CD4-positive, alpha-beta T cell treated with Interleukin-17A for 1 hour (primary cell): Measurements from ENCODE around the gene KCTD13.
"Not testable (repeated sequence)": the region's sequence is repeated elsewhere in the genome, so short reads cannot be mapped to it uniquely, and the experiment has no call there.

Experiments used
- DNase-seq: peaks from one replicate; pipeline ENCODE4 v3.0.0-alpha.2; 2020

Gene KCTD13

GRCh38 chr16:29943846-29944799 is 18.1 kb upstream of the KCTD13 start:
- no peak for DNase-seq

DNA sequence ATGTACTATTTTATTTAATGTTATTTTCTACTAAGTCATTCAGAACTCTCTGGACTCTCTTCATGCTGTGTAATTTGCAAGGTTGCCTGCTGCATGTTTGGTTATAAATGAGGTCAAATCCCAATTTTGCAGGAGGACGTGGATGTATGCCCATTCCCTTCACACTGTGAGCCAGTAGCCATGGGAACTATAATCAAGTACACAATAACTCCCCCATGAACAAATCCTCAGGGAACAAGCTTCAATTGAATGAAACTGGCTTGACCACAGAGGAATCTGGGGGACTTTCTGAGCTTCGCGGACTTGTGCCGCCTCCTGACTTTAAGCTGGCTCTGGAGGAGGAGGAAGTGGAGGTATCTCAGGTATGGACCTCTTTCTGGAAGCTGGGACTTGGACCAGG is 14.6 kb upstream of the KCTD13 start:
- DNase-seq = no peak

- not testable (repeated sequence) for DNase-seq
These were observed 5.7 kb upstream of the KCTD13 start for GRCh38 chr16:29931750-29932149.

DNA sequence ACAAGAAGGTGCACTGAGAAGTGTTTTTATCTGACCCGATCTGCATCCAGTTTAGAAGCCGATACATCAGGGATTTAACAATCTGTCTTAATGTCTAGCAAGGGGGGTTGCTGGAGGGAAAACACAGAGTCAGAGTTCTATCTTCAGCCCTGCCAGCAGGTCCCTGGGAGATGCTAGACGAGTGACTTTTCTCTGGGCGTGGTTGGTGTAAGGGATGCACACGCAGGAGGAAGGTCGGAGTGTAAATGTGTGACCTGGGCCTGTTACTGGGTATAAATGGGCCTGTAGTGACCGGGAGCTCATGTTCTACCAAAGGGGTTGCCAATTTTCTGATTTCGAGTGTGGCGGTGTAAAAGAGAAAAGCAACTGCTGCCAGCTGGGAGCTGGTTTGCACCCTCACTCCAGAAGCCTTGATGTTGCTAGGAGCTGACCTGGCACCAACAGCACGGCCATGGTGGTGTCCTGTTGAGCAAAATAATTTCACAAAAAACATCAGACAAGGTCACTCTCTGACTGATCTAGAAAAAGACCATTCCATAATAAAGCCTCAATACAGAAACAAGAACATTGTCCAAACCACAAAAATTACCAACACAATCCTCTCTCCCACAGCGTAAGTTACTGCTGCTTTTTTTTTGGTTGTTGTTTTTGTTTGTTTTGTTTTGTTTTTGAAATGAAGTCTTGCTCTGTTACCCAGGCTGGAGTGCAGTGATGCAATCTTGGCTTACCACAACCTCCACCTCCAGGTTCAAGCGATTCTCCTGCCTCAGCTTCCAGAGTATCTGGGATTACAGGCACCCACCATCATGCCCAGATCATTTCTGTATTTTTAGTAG is 1.3 kb upstream of the KCTD13 start:
- no peak for DNase-seq

DNA sequence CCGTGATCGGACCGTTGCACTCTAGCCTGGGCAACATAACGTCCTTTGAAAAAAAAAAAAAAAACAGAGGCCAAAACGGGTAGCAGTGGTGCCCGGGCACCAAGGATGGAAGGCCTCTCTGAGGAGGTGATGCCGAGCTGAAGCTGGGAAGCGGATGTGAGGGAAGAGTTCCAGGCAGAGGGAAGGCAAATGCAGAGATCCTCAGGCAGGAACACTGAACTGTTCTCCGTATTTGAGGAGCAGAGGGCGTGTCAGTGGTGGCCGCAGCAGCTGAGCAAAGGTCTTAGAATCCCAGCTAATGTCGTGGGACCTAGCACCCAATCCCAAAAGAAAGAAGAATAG is 656 bp upstream of the KCTD13 start:
- DNase-seq = no peak

DNA sequence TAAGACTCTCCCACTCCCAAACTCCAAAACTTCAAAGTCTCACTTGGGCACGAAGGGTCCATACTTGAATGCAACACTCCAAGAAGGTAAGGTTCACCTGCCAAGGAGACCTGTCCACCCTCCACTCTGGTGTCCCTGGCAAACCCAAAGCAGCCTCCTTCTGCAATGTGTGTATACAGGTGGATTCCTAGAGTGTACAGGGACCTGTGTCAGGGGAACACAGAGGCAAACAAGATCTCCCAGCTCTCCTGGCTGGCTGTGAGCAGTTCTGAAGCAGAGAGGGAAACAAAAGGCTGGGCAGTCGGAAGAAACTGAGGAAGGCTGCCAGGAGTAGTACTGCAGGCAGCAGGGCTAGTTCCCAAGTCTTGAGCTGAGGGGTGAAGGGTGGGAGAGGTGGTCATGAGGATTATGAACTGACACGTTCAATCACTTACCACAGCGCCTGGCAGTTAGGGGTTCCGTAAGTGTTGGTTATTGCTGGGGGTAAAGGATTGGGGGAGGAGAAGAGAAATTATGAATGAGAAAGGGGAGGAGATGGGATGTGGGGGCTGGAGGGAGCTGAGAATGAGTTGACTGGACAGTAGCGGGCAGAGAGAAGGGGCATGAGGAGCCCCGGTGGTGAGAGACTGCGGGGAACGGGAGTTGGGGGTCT is 795 bp downstream of the KCTD13 start:
- DNase-seq = no peak

GRCh38 chr16:29922986-29923501 is 3.0 kb downstream of the KCTD13 start:
- no peak for DNase-seq

- no peak for DNase-seq
These were observed 3.7 kb downstream of the KCTD13 start for GRCh38 chr16:29922326-29922725.

DNA sequence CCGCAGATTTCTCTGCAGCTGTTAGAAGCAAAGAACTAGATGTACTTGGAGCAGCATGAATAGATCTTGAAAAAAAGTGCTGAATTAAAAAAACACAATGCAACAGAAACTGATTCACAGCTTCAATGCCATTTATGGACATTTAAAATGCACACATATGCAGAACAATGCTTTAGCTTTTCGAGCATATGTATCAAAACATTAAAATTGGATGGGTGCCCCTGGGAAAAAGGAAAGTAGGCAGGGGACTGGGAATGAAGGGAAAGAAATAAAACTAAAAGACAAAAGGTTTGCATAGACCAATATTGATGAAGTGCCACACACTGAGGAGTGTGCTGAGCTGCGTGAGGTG is 5.0 kb downstream of the KCTD13 start:
- no peak for DNase-seq

DNA sequence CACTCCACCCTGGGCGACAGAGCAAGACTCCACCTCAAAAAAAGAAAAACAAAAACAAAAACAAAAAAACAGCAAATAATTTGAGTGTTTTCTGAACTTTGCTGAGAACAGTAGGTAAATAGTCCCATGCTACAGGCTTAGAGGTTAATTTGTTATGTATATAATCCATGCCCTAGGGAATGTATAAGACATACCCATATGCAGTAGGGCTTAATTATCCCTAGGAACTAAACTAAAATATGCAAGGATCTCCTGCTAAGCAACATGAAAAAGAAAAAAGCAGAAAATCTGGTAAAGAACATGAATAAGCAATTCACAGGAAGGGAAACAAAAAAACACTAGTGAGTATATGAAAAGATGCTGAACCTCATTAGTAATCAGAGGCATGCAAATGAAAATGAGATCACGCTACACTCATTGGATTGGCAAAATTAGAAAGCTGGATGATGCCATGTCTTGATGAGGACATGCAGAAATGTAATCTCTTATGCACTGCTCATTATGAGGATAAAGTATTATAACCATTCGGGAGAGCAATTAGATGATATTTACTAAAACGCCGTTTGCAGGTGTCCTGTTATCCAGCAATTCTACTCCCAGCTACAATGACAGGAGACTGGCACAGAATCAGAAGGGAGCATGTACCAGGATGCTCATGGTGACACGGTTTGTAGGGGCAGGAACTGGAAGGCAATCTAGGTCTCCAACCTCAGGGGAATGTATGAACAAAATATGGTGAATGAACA is 5.6 kb downstream of the KCTD13 start:
- DNase-seq = no peak

DNA sequence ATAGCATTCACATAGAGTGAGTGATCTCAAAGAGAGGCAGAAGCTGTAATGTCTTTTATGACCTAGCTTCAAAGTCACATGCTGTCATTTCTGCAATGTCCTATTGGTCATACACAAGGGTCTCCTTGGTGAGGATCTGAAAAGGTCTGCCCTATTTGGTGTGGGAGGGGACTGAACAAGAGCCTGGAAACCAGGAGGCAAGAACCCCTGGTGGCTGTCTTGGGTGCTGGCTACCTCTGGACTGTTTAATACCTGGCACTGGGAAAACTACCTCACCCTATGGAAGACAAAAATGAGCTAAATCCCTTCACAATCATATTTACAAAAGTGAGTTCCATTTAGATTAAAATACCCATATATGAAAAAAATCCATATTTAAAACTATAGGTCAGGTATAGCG is 9.0 kb downstream of the KCTD13 start:
- DNase-seq = no peak

DNA sequence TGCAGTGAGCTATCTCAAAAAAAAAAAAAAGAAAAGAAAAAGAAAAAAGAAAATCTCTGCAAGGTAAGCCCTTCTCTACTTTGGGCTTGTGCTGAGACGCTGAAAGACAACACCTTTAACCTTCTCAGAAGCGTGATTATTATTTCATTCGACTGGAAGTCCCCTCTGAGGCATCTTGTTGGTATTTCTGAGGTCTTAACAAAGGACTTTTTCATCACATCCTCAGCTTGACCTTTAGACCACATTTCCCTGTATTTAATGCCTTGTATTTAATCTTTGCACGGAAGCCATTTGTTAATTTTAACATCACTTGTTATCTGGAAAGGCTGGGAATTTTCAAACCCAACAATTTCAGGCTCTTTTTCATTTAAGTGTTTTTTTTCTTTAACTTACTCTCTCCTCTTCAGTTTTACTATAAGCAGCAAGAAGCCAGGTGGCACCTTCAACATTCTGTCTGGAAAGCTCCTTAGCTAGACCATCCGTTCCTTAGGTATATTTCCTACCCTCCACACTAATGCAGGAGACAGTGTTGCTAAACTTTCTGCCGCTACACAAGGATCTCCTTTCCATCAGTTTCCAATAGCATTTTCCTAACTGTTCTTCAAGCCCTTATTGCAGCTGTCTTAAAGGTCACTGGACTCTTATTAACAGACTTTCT is 10.3 kb downstream of the KCTD13 start:
- no peak for DNase-seq

DNA sequence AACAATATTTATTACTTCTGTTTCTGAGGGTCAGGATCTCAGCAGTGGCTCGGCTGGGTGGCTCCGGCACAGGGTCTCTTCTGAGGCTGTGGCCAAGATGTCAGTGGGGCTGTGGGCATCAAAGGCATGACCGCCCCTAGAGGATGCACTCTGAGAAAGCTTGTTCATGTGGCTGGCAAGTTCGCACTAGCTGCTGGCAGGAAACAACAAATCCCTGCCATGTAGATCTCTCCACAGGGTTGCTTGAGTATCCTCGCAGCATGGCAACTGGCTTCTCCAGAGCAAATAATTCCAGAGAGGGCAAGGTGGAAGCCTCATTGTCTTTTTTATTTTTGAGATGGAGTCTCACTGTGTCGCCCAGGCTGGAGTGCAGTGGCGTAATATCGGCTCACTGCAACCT is 12.5 kb downstream of the KCTD13 start:
- no peak for DNase-seq

- DNase-seq = no peak
These were observed 13.9 kb downstream of the KCTD13 start for GRCh38 chr16:29912087-29912486.

DNA sequence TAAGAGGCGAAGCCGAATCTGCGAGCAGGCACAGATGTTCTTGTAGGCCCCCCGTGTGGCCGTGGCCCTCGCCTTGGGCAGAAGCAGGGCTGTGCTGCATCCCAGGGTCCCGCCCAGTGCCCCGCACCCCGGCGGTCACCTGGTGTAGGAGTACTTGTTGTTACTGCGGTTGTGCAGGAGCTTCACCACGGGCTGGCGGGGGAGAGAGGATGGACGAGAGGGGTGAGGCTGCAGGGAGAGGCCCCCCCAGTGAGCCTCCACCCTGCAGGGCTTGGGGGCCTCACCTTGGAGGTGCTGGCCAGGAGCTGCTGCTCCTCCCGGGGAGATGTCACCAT is 14.4 kb downstream of the KCTD13 start:
- DNase-seq = no peak

- no peak for DNase-seq
These were observed 15.0 kb downstream of the KCTD13 start for GRCh38 chr16:29910819-29911675.

- not testable (repeated sequence) for DNase-seq
These were observed 16.2 kb downstream of the KCTD13 start for GRCh38 chr16:29909851-29910250.

GRCh38 chr16:29909391-29909790 is 16.6 kb downstream of the KCTD13 start:
- no peak for DNase-seq

DNA sequence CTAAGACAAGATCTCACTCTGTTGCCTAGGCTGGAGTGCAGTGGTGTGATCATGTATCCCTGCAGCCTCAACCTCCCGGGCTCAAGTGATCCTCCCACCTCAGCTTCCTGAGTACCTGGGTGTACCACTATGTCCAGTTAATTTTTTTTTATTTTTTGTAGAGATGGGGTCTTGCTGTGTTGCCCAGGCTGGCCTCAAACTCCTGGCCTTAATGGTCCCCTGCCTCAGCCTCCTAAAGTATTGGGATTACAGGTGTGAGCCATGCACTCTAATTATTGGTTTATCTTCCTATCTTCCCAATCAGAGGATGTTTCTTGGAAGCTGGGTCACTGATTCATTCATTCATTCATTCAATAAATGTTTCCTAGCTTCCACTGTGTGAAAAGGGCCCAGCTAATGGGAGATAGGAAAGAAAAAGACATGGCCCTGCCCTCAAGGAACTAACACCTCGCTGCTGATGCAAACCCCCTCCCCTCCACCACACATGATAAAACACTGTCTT is 17.3 kb downstream of the KCTD13 start:
- no peak for DNase-seq

- DNase-seq = no peak
These were observed 18.1 kb downstream of the KCTD13 start for GRCh38 chr16:29907973-29908372.
